NCI-H2196 (cell line): ENCODE measurements around the gene CBFA2T2.
"Not testable (repeated sequence)": the region's sequence is repeated elsewhere in the genome, so short reads cannot be mapped to it uniquely, and the experiment has no call there.

Source experiments
- DNase-seq: peaks from one replicate; lab custom pipeline; 2025; ENCODE audit not compliant: unreplicated experiment; lab: John Stamatoyannopoulos, UW

Gene CBFA2T2

DNA sequence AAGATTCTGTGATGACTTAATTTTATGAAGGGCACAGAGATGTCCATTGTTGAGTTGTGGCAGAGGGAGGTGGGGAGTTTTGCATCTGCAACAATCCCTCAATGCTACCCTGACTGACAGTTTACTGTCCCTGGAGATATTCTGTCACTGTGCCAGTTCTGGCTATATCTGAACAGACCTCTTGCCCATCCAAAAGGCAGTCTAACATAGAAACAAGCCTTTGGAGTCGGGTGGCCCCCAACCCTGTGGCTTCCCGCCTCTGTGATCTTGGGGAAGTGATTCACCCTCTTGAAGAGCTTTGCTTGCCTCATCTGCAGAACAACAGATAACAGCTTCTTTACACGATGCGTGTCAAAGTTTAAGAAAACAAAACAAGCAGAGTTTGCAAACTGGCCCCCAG lies 200.1 kb downstream of the CBFA2T2 start:
- DNase-seq = no peak

DNA sequence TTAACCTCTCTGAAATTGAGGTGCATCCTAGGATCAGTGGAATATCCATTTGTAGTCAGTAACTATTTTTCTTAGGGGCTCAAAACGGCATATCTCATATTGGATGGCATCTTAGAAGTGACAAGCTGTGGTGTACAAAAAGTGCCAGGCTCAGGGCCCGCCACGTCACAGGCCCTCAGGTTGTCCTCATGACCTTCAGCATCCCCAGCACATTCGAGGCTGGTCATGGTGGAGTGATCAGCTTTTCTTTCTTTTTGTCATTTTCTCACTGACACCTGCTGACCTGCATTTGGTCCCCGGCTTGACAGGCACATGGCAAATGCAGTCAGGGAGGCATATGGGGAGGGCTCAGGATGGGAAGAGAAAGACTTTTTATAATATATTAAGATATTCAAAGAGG lies 203.4 kb downstream of the CBFA2T2 start:
- DNase-seq = no peak

DNA sequence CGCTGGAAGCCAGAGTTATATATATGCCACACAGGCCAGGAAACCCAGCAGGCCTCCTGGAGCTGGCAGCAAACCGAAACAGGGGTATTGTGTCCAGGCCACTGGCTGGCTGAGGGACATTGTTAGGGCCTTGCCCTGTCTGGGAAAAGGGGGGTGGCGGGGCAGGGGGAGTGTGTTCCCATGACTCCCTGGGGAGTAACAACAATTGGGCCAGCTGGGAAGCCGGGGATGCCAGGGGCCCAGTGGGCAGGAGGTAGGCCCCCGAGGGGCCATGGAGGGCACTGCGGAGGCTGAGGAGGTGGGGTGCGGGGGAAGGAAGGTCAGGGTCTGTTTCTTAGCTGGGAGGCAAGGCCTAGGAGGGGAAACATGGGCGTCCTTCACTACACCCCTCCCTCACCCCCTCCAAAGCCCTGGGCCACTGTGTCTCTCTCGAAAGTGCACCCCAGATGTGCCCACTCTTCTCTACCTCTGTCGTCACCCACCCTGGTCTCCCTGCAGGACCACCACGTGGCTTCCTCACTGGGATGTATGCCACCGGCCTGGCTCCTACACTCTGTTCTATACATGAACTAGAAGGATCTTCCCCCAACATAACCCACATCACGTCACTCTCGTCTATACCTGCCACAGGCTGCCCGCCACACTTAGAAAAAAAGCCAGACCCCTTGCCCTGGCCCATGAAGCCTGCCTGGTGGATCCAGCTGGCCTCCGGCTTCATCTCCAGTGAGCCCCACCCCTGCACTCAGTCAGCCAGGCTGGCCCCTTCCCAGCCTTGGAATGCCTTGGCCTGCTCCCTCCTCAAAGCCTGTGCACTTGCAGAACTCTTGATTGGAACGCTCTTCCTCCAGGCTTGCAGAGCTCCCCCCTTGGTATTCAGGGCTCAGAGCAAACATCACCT lies 204.1 kb downstream of the CBFA2T2 start:
- no peak for DNase-seq

DNA sequence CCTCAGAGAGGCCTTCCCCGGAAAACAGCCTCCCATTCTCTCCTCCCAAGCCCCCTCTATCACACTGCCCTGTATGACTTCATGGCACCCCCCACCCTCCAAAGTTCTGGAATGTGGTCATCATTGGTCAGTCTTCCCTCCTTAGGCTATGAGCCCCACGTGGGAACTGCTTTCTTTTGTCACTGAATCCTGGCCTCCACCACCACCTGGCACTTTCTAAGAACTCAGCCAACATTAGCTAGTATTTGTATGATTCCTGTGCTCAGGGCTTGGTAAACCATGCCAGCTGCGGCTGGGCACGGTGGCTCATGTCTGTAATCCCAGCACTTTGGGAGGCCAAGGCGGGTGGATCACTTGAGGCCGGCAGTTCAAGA lies 204.7 kb downstream of the CBFA2T2 start:
- no peak for DNase-seq

DNA sequence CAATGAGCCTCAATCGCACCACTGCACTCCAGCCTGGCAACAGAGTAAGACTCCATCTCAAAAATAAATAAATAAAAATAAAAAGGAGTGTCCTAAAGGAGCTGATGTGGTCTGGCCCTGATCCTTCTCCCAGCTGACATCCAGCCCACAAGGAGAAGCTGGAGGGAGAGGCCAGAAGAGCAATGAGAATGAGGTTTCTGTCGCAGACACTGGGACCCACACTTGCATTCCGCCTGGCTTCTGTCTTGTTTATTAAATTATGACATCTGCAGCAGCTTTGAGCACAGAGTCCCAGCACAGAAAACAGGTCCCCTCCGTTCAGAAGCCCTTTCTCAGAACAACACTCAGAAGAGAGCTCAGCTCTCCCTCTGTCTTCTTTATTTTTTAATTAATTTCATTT lies 206.6 kb downstream of the CBFA2T2 start:
- no peak for DNase-seq

DNA sequence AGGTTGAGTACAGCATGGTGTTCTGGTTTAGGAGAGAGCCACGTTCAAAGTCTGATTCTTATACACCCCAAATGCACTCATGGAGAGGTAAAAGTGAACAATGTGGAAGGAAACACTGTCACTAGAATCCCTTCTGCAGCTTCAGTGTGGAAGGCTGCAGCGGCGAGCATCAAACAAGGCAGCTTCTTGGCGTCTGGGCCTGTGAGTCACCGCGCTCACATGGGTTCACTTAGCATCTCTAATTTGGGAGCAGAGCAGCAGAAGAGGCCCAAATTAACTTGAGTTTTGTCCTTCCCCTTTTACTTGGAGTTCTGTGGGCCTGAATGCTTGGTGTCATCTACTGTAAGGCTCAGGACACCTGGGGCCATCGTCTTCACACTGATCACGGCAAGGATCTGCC lies 207.2 kb downstream of the CBFA2T2 start:
- no peak for DNase-seq

DNA sequence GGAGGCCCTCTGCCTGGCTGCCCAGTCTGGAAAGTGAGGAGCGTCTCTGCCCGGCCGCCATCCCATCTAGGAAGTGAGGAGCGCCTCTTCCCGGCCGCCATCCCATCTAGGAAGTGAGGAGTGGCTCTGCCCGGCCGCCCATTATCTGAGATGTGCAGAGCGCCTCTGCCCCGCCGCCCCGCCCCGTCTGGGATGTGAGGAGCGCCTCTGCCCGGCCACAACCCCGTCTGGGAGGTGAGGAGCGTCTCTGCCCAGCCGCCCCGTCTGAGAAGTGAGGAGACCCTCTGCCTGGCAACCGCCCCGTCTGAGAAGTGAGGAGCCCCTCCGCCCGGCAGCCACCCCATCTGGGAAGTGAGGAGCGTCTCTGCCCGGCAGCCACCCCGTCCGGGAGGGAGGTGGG lies 209.1 kb downstream of the CBFA2T2 start:
- DNase-seq = not testable (repeated sequence)
